ENCODE measurements around the gene RCAN3. TPM values are rescaled to one million over a fixed set of nuclear protein-coding genes. Genes with fewer than 3 reads are reported as not detected.

Gene RCAN3
- total and polyA plus RNA-seq, 10 of the 15 experiments (the other 5 are each of a cell fraction or from before 2014, with no cell fraction given): 0.02 to 0.46 (median 0.06) TPM; not detected in 3

DNA sequence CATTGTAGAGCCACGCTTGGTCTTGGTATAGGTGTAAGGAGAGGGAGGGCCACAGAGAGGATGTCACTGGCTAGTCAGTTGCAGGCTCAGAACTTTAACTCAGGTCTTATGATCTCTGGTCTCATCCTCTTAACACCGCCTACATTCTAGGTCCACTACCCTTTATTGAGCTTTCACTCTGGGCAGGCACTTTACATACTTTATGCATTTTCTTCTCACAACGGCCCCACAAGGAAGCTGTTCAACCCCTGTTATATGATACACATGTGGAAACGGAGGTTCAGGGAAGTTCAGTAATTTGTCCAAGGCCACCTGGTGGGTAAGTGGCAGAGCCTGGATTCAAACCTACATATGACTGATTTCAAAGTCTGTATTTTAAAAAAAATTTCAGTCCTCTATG lies 25.3 kb upstream of the RCAN3 start:
- BruUV-seq (replicated peaks): no TSS peak
- H3K4me2 ChIP-seq (ENCODE audit: control insufficient read depth, insufficient read depth): no peak overlapping the region
- in situ Hi-C loops (cut with MboI) (no loop called here), intact Hi-C loops (cut with micrococcal nuclease; ENCODE audit: unreplicated experiment) (no loop called here)
- ChIA-PET RAD21 (ENCODE audit: unreplicated experiment) (no interaction called here), SMC1A (ENCODE audit: uncharacterized antibody, unreplicated experiment) (interaction anchor here (1.0 kb wide), 1 partner anchor 11 kb away, joined by 5 read pairs; no protein-coding TSS in a partner anchor), CTCF (interaction anchor here (0.6 to 1.7 kb wide), 3 partner anchors 62 to 278 kb away, joined by 3 to 8 read pairs (median 4); partner anchors contain the start of gene NIPAL3), POLR2A (no interaction called here)
- H3K4me3 ChIP-seq: no peak overlapping the region
- ATAC-seq (no peak), FAIRE-seq (no peak), DNase-seq (ENCODE audit: low read depth, low spot score) (no peak)
- H3K27ac ChIP-seq (ENCODE audit: control insufficient read depth, insufficient read depth): no peak overlapping the region
- H3K36me3 ChIP-seq (ENCODE audit: control insufficient read depth in 2 of 2, insufficient read depth in 2 of 2, low read length in 1 of 2): no peaks in the 10 kb centered on the region
- H3K79me2 ChIP-seq (ENCODE audit: control insufficient read depth, insufficient read depth, low read length): no peaks in the 10 kb centered on the region
- H4K20me1 ChIP-seq (ENCODE audit: control insufficient read depth, insufficient read depth): no peaks in the 10 kb centered on the region
- TF ChIP-seq STAT3 (IDR thresholded peaks at IDR 0.05; ENCODE audit: low read depth, low read length) (no peak), NR2C1 (IDR thresholded peaks at IDR 0.05) (no peak), KDM1A (IDR thresholded peaks at IDR 0.05; ENCODE audit: borderline replicate concordance) (no peak), MYC (IDR thresholded peaks at IDR 0.05; ENCODE audit: insufficient read depth, insufficient read length, insufficient replicate concordance, low read length, severe bottlenecking) (no peak), ZNF217 (IDR thresholded peaks at IDR 0.05) (no peak), GATAD2B (conservative IDR thresholded peaks at IDR 0.05; ENCODE audit: low read depth) (no peak), MTA3 (IDR thresholded peaks at IDR 0.05; ENCODE audit: borderline replicate concordance, low read length) (no peak), IRF4 (IDR thresholded peaks at IDR 0.05; ENCODE audit: low read depth, low read length) (no peak)
- TF ChIP-seq, protein P1, sequence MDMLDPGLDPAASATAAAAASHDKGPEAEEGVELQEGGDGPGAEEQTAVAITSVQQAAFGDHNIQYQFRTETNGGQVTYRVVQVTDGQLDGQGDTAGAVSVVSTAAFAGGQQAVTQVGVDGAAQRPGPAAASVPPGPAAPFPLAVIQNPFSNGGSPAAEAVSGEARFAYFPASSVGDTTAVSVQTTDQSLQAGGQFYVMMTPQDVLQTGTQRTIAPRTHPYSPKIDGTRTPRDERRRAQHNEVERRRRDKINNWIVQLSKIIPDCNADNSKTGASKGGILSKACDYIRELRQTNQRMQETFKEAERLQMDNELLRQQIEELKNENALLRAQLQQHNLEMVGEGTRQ (IDR thresholded peaks at IDR 0.05; ENCODE audit: borderline replicate concordance, low read depth, low read length): no peak
- H3K27me3 ChIP-seq (replicated peaks in 1 of 2; ENCODE audit: control insufficient read depth in 2 of 2, insufficient read depth in 2 of 2, low read length in 1 of 2): no peaks in the 10 kb centered on the region
- WGBS (ENCODE audit: insufficient coverage, insufficient replicate concordance, low lambda C conversion rate, missing lambda C conversion rate): 54% methylated on average over 4 of the region's 4 CpGs
- H3K9ac ChIP-seq (ENCODE audit: control insufficient read depth, insufficient read depth, low read length): no peak overlapping the region
- H2AFZ ChIP-seq (ENCODE audit: control insufficient read depth, low read depth, low read length): no peak overlapping the region
- H3K4me1 ChIP-seq (ENCODE audit: control insufficient read depth, insufficient read depth, low read length): peaks cover 12% of the 10 kb centered on the region
- H3K9me3 ChIP-seq (replicated peaks; ENCODE audit: control insufficient read depth, insufficient read depth, low read length): no peaks in the 10 kb centered on the region

All from GM12878 (cell line).